ENCODE measurements around the gene ZFHX3. TPM values are rescaled to one million over a fixed set of nuclear protein-coding genes. Genes with fewer than 3 reads are reported as not detected.

ZFHX3 gene
- total and polyA plus RNA-seq, 8 donors = 2.5 to 17.6 (median 9.9) TPM

DNA sequence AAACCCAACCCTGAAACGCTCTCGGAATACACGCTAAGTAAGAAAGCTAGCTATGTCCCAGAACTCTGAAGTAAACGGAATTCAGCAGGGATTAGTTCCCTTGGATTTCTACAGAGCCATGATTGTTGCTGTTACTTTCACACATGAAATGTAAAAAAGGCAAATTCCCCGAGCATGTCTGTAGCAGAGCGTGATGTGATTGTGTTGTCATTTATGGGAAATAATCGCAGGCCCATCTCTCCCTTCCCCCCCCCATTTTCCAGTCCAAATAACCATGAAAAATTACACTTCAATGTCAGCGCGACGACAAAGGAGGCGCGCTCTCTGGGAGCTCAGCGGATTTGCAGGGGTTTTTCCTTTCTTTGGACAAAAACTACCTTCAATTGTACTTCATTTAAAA, 209.0 kb downstream of the ZFHX3 start:
- TF ChIP-seq, protein P1, sequence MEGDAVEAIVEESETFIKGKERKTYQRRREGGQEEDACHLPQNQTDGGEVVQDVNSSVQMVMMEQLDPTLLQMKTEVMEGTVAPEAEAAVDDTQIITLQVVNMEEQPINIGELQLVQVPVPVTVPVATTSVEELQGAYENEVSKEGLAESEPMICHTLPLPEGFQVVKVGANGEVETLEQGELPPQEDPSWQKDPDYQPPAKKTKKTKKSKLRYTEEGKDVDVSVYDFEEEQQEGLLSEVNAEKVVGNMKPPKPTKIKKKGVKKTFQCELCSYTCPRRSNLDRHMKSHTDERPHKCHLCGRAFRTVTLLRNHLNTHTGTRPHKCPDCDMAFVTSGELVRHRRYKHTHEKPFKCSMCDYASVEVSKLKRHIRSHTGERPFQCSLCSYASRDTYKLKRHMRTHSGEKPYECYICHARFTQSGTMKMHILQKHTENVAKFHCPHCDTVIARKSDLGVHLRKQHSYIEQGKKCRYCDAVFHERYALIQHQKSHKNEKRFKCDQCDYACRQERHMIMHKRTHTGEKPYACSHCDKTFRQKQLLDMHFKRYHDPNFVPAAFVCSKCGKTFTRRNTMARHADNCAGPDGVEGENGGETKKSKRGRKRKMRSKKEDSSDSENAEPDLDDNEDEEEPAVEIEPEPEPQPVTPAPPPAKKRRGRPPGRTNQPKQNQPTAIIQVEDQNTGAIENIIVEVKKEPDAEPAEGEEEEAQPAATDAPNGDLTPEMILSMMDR (IDR thresholded peaks at IDR 0.05) = no peak
- H3K4me3 ChIP-seq = no peak overlapping the region
- FAIRE-seq (no peak), ATAC-seq (no peak), DNase-seq (no peak)
- peaks cover 0 to 5% (median 0%) of the 10 kb centered on the region in 3 donors for H3K4me1 ChIP-seq
- H3K36me3 ChIP-seq = no peaks in the 10 kb centered on the region
- 92 to 97% methylated on average over 13 of the region's 13 CpGs for WGBS, 2 donors
- H3K27ac ChIP-seq = no peak overlapping the region
- H3K27me3 ChIP-seq = no peaks in the 10 kb centered on the region
- no peaks in the 10 kb centered on the region for H3K9me3 ChIP-seq
- intact Hi-C loops (cut with DNase I) = loop anchor here in 2 of 3 donors (10.0 kb wide), 2 partner anchors 206 to 356 kb away; partner anchors contain the start of gene ZFHX3 (in 1 of the 2)

DNA sequence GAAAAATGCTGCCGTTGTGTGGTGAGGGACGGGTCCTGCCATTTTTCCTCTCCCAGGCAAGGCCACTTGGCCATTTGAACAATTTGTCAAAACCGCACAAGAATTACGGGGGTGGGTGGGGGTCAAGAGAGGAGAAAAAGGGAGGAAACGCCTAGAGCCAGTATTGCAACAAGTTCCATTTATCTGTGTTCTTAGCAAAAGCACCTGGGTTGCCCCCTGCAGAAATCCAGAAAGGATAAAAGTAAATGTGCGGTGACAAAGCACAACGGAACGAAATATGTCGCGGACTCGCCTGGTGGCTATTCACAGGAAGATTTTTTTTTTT, 209.4 kb downstream of the ZFHX3 start:
- H3K27ac ChIP-seq = no peak overlapping the region
- intact Hi-C loops (cut with DNase I) = loop anchor here in 2 of 3 donors (10.0 kb wide), 2 partner anchors 206 to 356 kb away; partner anchors contain the start of gene ZFHX3 (in 1 of the 2)

GRCh38 chr16:72837846-72838585, 209.9 kb downstream of the ZFHX3 start:
- Histone ChIP-seq H3K36me3 (no peaks in the 10 kb centered on the region), H3K27me3 (no peaks in the 10 kb centered on the region), H3K9me3 (no peaks in the 10 kb centered on the region), H3K27ac (no peak overlapping the region), H3K4me1 (peaks cover 0 to 5% (median 0%) of the 10 kb centered on the region in 3 donors), H3K4me3 (no peak overlapping the region)
- whole genome bisulfite sequencing, 2 donors = 80 to 84% methylated on average over 9 of the region's 9 CpGs
- FAIRE-seq (no peak), DNase-seq (no peak), ATAC-seq (peak in 1 of 4 donors; percentile 33)
- intact Hi-C loops (cut with DNase I) = loop anchor here in 2 of 3 donors (10.0 kb wide), 2 partner anchors 207 to 357 kb away; partner anchors contain the start of gene ZFHX3 (in 1 of the 2)
- TF ChIP-seq, protein P1 (IDR thresholded peaks at IDR 0.05) = no peak

More for the DNA sequence above, 209.4 kb downstream of the ZFHX3 start:
- Histone ChIP-seq H3K4me1 (peaks cover 0 to 5% (median 0%) of the 10 kb centered on the region in 3 donors), H3K27me3 (no peaks in the 10 kb centered on the region), H3K36me3 (no peaks in the 10 kb centered on the region), H3K4me3 (no peak overlapping the region), H3K9me3 (no peaks in the 10 kb centered on the region)
- TF ChIP-seq, protein P1 (IDR thresholded peaks at IDR 0.05) = no peak
- 86 to 89% methylated on average over 11 of the region's 11 CpGs for WGBS, 2 donors
- DNase-seq (no peak), ATAC-seq (no peak), FAIRE-seq (no peak)

DNA sequence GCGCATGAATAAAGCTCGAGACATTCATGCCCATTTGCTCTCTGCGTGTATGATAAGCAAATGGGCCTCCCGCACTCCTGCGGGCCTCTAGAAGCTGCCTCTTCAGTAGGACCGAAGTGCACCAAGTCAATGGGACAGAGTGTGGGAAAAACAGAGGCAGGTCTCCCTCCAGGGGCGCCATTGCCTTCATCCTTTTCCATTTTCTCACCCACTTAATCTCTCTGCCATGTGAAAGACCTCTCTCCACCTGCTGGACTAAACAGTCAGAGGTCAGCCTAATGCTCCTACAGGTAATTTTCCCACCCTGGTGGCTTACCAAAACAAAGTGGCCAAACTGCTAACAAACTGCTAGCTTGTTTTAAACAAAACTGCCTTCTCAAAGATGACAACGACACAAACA, 210.9 kb downstream of the ZFHX3 start:
- DNase-seq = no peak
- no peak overlapping the region for H3K4me3 ChIP-seq
- TF ChIP-seq, protein P1 (IDR thresholded peaks at IDR 0.05) = no peak
- WGBS, 2 donors = 95 to 96% methylated on average over 8 of the region's 8 CpGs
- intact Hi-C loops (cut with DNase I) = loop anchor here in 2 of 3 donors (10.0 kb wide), 2 partner anchors 208 to 358 kb away; partner anchors contain the start of gene ZFHX3 (in 1 of the 2)
- H3K27me3 ChIP-seq = no peaks in the 10 kb centered on the region
- H3K36me3 ChIP-seq = no peaks in the 10 kb centered on the region
- H3K4me1 ChIP-seq = peaks cover 0 to 5% (median 0%) of the 10 kb centered on the region in 3 donors
- ATAC-seq = no peak
- no peak overlapping the region for H3K27ac ChIP-seq
- no peak for FAIRE-seq
- H3K9me3 ChIP-seq = no peaks in the 10 kb centered on the region

GRCh38 chr16:72836181-72836580, 211.7 kb downstream of the ZFHX3 start:
- ATAC-seq = peak; percentile 29 to 44 (median 36)
- intact Hi-C loops (cut with DNase I) = loop anchor here in 2 of 3 donors (10.0 kb wide), 2 partner anchors 209 to 359 kb away; partner anchors contain the start of gene ZFHX3 (in 1 of the 2)

More at GRCh38 chr16:72836181-72836580, 211.7 kb downstream of the ZFHX3 start:
- Histone ChIP-seq H3K4me1 (peaks cover 0 to 5% (median 0%) of the 10 kb centered on the region in 3 donors), H3K36me3 (no peaks in the 10 kb centered on the region), H3K27ac (no peak overlapping the region), H3K27me3 (no peaks in the 10 kb centered on the region), H3K4me3 (no peak overlapping the region), H3K9me3 (no peaks in the 10 kb centered on the region)
- 53 to 57% methylated on average over 7 of the region's 7 CpGs for WGBS, 2 donors
- TF ChIP-seq, protein P1 (IDR thresholded peaks at IDR 0.05) = no peak
- DNase-seq (no peak), FAIRE-seq (no peak)
